HEK293 (cell line): ENCODE data around the gene DDT.
"Not testable (repeated sequence)": the region's sequence is repeated elsewhere in the genome, so short reads cannot be mapped to it uniquely, and the experiment has no call there.

Experiments used
- CTCF ChIA-PET: fragments of 350-600 bp; formaldehyde crosslinking; extraction: SDS; loops from one replicate; lab custom pipeline; 2021; ENCODE audit warnings: antibody characterized with exemption; lab: Yijun Ruan, JAX
- POLR2A ChIA-PET: fragments of 300-600 bp; formaldehyde crosslinking; extraction: SDS; loops from one replicate; lab custom pipeline; 2020; ENCODE audit warnings: antibody characterized with exemption, inconsistent platforms; lab: Yijun Ruan, JAX
- H3K27ac ChIP-seq: fragments of 200-500 bp; sonication (Bioruptor generic); 2 replicates; pipeline ENCODE4 v1.5.1; 2014; ENCODE audit warnings: low read depth, low read length, control low read depth, inconsistent platforms; ENCODE audit errors: extremely low read depth
- H3K36me3 ChIP-seq, 2 experiments: fragments of 200-500 bp in 1 of 2; sonication (Bioruptor generic) in 1 of 2; 1 replicate in 1 of 2; 2 replicates in 1 of 2; pipeline ENCODE4 v1.5.1; 2014 to 2017; ENCODE audit warnings: inconsistent platforms in 2 of 2, low read length in 2 of 2; ENCODE audit not compliant: control insufficient read depth in 2 of 2, insufficient read depth in 1 of 2
- H3K4me1 ChIP-seq: fragments of 200-500 bp; sonication (Bioruptor generic); 2 replicates; pipeline ENCODE4 v1.5.1; 2014; ENCODE audit warnings: mild to moderate bottlenecking, low read length, inconsistent platforms; ENCODE audit not compliant: control insufficient read depth, insufficient read depth
- H3K4me3 ChIP-seq: 2 replicates; pipeline ENCODE4 v1.5.1; 2011; ENCODE audit warnings: low read depth, mild to moderate bottlenecking, control low read depth, low read length, moderate library complexity
- H3K9me3 ChIP-seq: fragments of 200-500 bp; sonication (Bioruptor generic); 2 replicates; pipeline ENCODE4 v1.5.1; 2014; ENCODE audit warnings: low read depth, low read length, inconsistent platforms; ENCODE audit not compliant: control insufficient read depth, insufficient read depth
- EGR2 ChIP-seq: fragments of 450-650 bp; formaldehyde crosslinking; IDR thresholded peaks from 2 replicates; pipeline ENCODE4 v1.5.1; 2016; ENCODE audit warnings: low read depth, missing biosample characterization, missing genetic modification characterization
- GLIS1 ChIP-seq: fragments of 450-650 bp; formaldehyde crosslinking; IDR thresholded peaks from 2 replicates; pipeline ENCODE4 v1.5.1; 2016; ENCODE audit warnings: missing biosample characterization, missing genetic modification characterization
- RBAK ChIP-seq: fragments of 450-650 bp; formaldehyde crosslinking; IDR thresholded peaks from 2 replicates; pipeline ENCODE4 v1.5.1; 2016; ENCODE audit warnings: missing biosample characterization, missing genetic modification characterization
- SCRT2 ChIP-seq: fragments of 450-650 bp; formaldehyde crosslinking; IDR thresholded peaks from 2 replicates; pipeline ENCODE4 v1.5.1; 2016; ENCODE audit warnings: missing biosample characterization, missing genetic modification characterization
- SETDB1 ChIP-seq: IDR thresholded peaks from one replicate; pipeline ENCODE4 v1.6.1; 2017; ENCODE audit warnings: mild to moderate bottlenecking, low read length, moderate library complexity, mixed read lengths; ENCODE audit not compliant: insufficient read length
- YY2 ChIP-seq: fragments of 450-650 bp; formaldehyde crosslinking; IDR thresholded peaks from 2 replicates; pipeline ENCODE4 v1.5.1; 2016; ENCODE audit warnings: missing biosample characterization, missing genetic modification characterization
- ZFP37 ChIP-seq: fragments of 450-650 bp; formaldehyde crosslinking; IDR thresholded peaks from 2 replicates; pipeline ENCODE4 v1.5.1; 2016; ENCODE audit warnings: missing biosample characterization, missing genetic modification characterization
- ZNF140 ChIP-seq: fragments of 450-650 bp; formaldehyde crosslinking; IDR thresholded peaks from 2 replicates; pipeline ENCODE4 v1.5.1; 2016; ENCODE audit warnings: missing biosample characterization, missing genetic modification characterization
- ZNF473 ChIP-seq: fragments of 450-650 bp; formaldehyde crosslinking; IDR thresholded peaks from 2 replicates; pipeline ENCODE4 v1.5.1; 2017; ENCODE audit warnings: missing biosample characterization, missing genetic modification characterization
- ZNF558 ChIP-seq: fragments of 450-650 bp; formaldehyde crosslinking; IDR thresholded peaks from 2 replicates; pipeline ENCODE4 v1.5.1; 2016; ENCODE audit warnings: missing biosample characterization, missing genetic modification characterization
- ZNF585B ChIP-seq: fragments of 450-650 bp; formaldehyde crosslinking; IDR thresholded peaks from 2 replicates; pipeline ENCODE4 v1.5.1; 2016; ENCODE audit warnings: missing biosample characterization, missing genetic modification characterization
- ZNF792 ChIP-seq: fragments of 450-650 bp; formaldehyde crosslinking; IDR thresholded peaks from 2 replicates; pipeline ENCODE4 v1.5.1; 2016; ENCODE audit warnings: missing biosample characterization, missing genetic modification characterization
- ZSCAN23 ChIP-seq: fragments of 450-650 bp; formaldehyde crosslinking; IDR thresholded peaks from 2 replicates; pipeline ENCODE4 v1.5.1; 2016; ENCODE audit warnings: missing biosample characterization, missing genetic modification characterization
- TF ChIP-seq, protein P1 (sequence below): fragments of 450-650 bp; formaldehyde crosslinking; IDR thresholded peaks from 2 replicates; pipeline ENCODE4 v1.5.1; 2016; ENCODE audit warnings: missing biosample characterization, missing genetic modification characterization
- TF ChIP-seq, protein P2 (sequence below): fragments of 450-650 bp; formaldehyde crosslinking; IDR thresholded peaks from 2 replicates; pipeline ENCODE4 v1.5.1; 2016; ENCODE audit warnings: missing biosample characterization, missing genetic modification characterization

DDT gene

DNA sequence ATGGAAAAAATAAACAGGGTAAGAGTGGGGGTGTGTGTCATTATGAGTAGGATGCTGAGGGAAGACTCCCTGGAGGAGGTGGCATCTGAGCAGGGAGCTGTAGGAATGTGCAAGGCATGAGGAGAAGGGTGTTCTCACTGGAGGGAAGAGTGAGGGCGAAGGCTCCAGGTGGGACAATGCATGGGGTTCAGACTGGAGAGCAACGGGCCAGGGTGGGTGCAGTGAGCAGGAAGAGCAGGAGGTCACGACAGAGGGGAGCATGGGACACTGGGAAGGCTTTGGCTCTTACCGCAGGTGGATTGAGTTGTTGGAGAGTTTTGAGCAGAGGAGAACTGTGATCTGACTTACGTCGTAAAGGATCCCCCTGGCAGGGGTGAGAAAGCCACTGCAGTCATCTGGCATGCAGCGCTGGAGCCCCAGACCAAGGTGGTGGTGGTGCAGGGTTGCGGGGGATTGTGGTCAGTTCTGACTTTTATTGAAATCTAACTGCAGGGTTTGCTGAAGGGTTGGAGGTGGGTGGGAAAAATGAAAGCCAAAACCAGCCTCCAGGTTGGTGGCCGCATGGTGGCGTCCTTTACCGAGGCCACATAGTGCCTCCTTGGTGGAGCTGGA is 21.3 kb downstream of the DDT start:
- H3K9me3 ChIP-seq, H3K36me3 ChIP-seq, CTCF ChIA-PET, H3K4me1 ChIP-seq, POLR2A ChIA-PET, H3K27ac ChIP-seq, H3K4me3 ChIP-seq: not testable (repeated sequence)

DNA sequence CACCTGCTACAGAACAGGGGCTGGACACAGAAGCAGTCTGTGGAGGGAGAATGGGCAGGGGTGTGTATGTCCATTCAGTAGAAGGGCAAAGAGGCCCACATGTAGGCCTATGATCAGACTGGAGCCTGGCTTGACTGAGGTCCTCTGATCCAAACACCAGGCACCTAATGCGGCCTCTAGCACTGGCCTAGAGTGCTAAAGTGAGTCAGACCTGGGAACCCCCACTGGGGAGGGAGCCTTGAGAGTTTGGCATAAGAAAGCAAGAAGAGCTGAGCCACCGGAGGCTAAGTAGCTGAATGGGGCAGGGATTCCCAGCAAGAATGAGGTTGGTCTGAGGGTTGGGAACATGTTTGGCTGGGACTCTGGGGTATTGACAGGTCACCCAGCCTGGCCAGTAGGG is 22.9 kb downstream of the DDT start:
- CTCF ChIA-PET: not testable (repeated sequence)

DNA sequence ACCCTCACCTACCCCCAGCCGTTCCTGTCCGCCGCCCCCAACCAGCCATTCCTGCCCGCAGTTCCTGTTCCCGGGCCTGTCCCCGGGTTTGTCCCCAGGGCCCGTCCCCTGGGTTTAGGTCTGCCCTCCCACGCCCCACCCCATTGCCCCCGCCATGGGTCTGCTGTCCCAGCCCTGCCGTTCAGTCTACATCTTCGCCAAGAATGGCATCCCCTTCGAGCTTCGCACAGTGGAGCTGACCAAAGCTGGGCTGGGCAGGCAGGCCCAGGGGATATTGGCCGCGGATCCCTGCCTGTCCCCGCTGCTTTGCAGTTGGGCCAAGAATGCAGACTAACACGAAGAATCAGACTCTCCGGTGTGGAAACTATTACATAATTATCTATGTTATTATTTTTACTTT is 24.5 kb downstream of the DDT start:
- POLR2A ChIA-PET, CTCF ChIA-PET, H3K4me1 ChIP-seq: not testable (repeated sequence)

More for the DNA sequence above, 22.9 kb downstream of the DDT start:
- H3K27ac ChIP-seq, H3K9me3 ChIP-seq, H3K4me3 ChIP-seq, H3K4me1 ChIP-seq, H3K36me3 ChIP-seq, POLR2A ChIA-PET: not testable (repeated sequence)

DNA sequence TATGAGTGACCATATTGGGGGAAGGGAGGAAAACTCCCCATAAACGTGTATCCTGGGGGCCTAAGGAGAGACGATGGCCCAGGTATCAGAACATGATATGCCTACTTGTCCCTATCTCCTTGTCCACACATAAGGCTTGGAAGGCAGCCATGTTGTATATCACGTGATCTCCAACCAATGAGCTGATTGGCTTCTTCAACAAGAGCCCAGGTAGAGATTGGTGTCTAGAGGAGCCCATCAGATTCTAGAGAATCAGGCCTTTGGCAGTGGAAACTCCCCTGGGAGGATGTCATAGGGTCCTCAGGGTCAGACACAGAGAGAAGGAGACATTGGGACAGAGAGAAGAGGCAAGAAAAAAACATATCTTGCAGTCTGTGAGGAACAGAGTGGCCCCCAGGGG is 26.9 kb downstream of the DDT start:
- H3K36me3 ChIP-seq, H3K4me3 ChIP-seq, H3K9me3 ChIP-seq, H3K27ac ChIP-seq, H3K4me1 ChIP-seq: not testable (repeated sequence)
- POLR2A ChIA-PET: interaction anchor here (0.9 to 1.5 kb wide), 2 partner anchors 53 kb away, joined by 4 to 8 read pairs; partner anchors contain the start of gene MIF
- CTCF ChIA-PET: interaction anchor here (1.6 kb wide), 1 partner anchor 53 kb away, joined by 3 read pairs; the partner anchor contains the start of gene MIF

More for the DNA sequence above, 24.5 kb downstream of the DDT start:
- H3K4me3 ChIP-seq, H3K27ac ChIP-seq, H3K36me3 ChIP-seq, H3K9me3 ChIP-seq: not testable (repeated sequence)

GRCh38 chr22:23940166-23940565 is 34.1 kb downstream of the DDT start:
- H3K27ac ChIP-seq, H3K4me3 ChIP-seq: not testable (repeated sequence)

GRCh38 chr22:23939017-23939357 is 35.3 kb downstream of the DDT start:
- Histone ChIP-seq H3K36me3 (no peaks in the 10 kb centered on the region), H3K27ac (no peak overlapping the region), H3K4me3 (no peak overlapping the region), H3K9me3 (no peaks in the 10 kb centered on the region), H3K4me1 (no peaks in the 10 kb centered on the region)
- ChIA-PET POLR2A (interaction anchor here (0.7 to 1.1 kb wide), 2 partner anchors 25 to 308 kb away, joined by 3 to 4 read pairs; no protein-coding TSS in a partner anchor), CTCF (interaction anchor here (1.1 kb wide), 1 partner anchor 9 kb away, joined by 5 read pairs; no protein-coding TSS in a partner anchor)
- no peak for TF ChIP-seq ZNF473 (tag by site-specific recombination)
- TF ChIP-seq GLIS1 (tag by site-specific recombination): no peak
- no peak for TF ChIP-seq RBAK (tag by site-specific recombination)
- no peak for TF ChIP-seq YY2 (tag by site-specific recombination)
- TF ChIP-seq, protein P1, sequence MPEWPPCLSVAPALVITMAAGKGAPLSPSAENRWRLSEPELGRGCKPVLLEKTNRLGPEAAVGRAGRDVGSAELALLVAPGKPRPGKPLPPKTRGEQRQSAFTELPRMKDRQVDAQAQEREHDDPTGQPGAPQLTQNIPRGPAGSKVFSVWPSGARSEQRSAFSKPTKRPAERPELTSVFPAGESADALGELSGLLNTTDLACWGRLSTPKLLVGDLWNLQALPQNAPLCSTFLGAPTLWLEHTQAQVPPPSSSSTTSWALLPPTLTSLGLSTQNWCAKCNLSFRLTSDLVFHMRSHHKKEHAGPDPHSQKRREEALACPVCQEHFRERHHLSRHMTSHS: no peak
- TF ChIP-seq SETDB1: no peak
- TF ChIP-seq, protein P2, sequence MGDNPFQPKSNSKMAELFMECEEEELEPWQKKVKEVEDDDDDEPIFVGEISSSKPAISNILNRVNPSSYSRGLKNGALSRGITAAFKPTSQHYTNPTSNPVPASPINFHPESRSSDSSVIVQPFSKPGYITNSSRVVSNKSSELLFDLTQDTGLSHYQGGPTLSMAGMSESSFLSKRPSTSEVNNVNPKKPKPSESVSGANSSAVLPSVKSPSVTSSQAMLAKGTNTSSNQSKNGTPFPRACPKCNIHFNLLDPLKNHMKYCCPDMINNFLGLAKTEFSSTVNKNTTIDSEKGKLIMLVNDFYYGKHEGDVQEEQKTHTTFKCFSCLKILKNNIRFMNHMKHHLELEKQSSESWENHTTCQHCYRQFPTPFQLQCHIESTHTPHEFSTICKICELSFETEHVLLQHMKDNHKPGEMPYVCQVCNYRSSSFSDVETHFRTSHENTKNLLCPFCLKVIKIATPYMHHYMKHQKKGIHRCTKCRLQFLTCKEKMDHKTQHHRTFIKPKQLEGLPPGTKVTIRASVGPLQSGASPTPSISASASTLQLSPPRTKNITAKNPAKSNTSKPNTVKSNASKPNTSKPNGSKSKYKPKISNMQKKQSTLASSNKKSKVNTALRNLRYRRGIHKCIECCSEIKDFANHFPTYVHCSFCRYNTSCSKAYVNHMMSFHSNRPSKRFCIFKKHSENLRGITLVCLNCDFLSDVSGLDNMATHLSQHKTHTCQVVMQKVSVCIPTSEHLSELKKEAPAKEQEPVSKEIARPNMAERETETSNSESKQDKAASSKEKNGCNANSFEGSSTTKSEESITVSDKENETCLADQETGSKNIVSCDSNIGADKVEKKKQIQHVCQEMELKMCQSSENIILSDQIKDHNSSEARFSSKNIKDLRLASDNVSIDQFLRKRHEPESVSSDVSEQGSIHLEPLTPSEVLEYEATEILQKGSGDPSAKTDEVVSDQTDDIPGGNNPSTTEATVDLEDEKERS: no peak
- no peak for TF ChIP-seq ZNF558
- TF ChIP-seq ZSCAN23 (tag by site-specific recombination): no peak
- no peak for TF ChIP-seq ZFP37 (tag by site-specific recombination)
- no peak for TF ChIP-seq ZNF585B (tag by site-specific recombination)
- TF ChIP-seq EGR2 (tag by site-specific recombination): no peak
- TF ChIP-seq ZNF792: no peak
- TF ChIP-seq SCRT2 (tag by site-specific recombination): no peak
- no peak for TF ChIP-seq ZNF140

More at GRCh38 chr22:23940166-23940565, 34.1 kb downstream of the DDT start:
- POLR2A ChIA-PET, H3K36me3 ChIP-seq, H3K4me1 ChIP-seq, H3K9me3 ChIP-seq: not testable (repeated sequence)
- CTCF ChIA-PET: interaction anchor here (0.7 kb wide), 1 partner anchor 157 kb away, joined by 3 read pairs; no protein-coding TSS in a partner anchor
